Fibroblast of peridontal ligament (primary cell): ENCODE measurements around the gene ARFIP2.

ENCODE experiments used
- DNase-seq: peaks from one replicate; pipeline ENCODE4 v3.0.0-alpha.2; 2010; ENCODE audit errors: extremely low read depth

The ARFIP2 gene

GRCh38 chr11:6443269-6444003 lies 37.7 kb downstream of the ARFIP2 start:
- DNase-seq: peak; percentile 55

GRCh38 chr11:6442441-6442840 lies 38.7 kb downstream of the ARFIP2 start:
- DNase-seq: no peak

DNA sequence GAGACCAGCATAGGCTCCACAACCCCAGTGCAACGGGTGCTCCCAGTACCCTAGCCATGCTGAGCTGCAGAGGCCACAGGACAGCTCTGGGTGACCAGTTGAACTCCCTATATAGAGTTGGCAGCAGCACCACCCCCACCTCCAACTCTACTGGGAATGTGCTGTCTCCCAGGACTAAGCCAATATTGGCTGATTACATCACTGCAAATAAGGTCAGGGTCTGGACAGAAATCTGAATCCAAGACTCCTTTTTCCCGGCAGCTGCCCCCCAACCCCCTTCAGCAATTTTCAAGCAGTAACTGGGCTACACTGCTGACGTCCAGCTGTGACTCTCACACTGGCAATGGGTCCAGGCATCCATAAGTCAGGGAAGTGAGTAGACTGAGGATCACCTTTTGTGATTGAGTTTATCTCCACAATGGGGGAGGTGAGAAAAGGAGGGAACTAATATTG lies 40.2 kb downstream of the ARFIP2 start, which contains the start of gene HPX:
TSS of gene HPX (minus strand) at position 82 of the 453 bp plus-strand sequence. CDS start at position 58, 24 bp downstream.
- DNase-seq: no peak

DNA sequence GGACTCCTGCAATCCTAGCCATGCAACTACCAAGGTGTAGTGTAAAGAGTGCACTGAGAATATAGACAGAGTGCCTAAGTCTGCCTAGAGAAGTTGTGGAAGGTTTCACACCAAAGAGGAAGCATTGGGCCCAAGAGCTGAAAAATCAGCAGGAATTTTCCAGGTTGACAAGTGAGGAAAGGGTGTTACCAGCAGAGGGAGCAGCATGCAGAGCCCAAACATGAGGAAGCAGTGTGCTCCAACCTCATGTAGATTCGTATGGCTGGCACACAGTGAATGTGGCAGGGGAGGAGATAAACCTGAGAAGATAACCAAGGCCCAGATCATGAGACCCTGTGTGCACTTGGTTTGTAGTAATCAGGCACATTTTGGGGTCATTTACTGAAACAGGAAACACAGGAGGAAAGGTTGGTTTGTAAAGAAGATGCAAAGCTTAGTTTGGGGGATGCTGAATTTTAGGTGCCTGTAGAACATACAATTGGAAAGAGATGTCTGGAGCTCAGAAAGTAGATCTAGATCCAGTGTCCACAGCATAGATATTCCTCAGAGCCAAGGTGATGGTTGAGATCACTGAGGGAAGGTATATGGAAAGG lies 42.1 kb downstream of the ARFIP2 start:
- DNase-seq: peak; percentile 66

- DNase-seq: no peak
Measured at GRCh38 chr11:6437993-6438392, 43.1 kb downstream of the ARFIP2 start.

GRCh38 chr11:6437423-6437822 lies 43.7 kb downstream of the ARFIP2 start:
- DNase-seq: no peak

GRCh38 chr11:6433998-6434660 lies 47.0 kb downstream of the ARFIP2 start:
- DNase-seq: no peak

DNA sequence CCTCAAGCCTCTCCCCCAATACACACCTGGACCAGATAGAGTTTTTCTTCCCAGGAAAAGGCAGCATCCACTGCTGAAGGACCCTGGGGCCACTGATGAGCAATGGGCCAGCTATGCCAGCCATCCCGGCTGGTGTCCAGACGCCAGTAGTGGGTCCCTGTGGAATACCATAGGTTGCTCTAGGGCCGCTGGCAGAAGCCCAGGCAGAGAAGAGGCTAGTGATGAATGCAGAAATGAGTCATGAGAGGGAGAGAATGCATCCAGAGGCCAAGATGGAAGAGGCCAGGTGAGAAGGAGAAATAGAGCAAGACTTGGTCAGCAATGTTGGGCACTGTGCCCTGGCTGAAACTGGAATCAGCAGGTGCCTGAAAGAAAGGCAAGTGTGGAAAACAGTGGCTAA lies 49.3 kb downstream of the ARFIP2 start:
- peak; percentile 62 for DNase-seq

GRCh38 chr11:6427516-6427915 lies 53.6 kb downstream of the ARFIP2 start:
- no peak for DNase-seq
